Measurements from ENCODE around the gene EDA.

EDA gene

DNA sequence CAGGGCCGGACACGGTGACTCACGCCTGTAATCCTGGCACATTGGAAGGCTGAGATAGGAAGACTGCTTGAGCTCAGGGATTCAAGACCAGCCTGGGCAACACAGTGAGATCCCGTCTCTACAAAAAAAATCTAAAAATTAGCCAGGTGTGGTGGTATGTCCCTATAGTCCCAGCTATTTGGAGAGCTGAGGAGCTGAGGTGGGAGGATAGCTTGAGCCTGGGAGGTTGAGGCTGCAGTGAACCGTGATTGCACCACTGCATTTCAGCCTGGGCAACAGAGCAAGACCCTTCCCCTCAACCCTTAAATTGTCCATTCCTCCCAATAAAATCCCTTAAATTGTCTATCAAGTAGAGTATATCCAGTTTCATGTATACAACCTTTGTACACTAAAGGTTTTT, 463.4 kb downstream of the EDA start:
- DNase-seq (ENCODE audit: low read depth) = no peak

DNA sequence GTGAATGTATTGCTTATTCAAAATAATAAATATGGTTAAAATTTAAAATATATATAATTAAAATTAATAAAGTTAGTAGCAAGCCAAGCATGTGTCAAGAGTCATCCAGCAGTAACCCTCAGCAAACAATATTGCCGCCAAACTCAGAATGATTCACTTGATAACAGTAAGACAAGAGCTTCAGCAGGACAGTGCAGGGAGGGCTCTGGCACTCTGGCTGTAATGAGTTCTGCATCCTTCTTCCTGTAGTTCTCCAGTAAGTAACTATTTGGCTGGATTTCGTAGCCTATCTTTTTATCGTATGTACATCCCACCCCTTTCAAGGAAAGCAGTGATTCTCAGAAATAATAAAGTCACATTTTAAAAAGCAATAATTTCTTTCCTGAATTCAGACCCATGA, 464.0 kb downstream of the EDA start:
- DNase-seq (ENCODE audit: low read depth) = no peak

DNA sequence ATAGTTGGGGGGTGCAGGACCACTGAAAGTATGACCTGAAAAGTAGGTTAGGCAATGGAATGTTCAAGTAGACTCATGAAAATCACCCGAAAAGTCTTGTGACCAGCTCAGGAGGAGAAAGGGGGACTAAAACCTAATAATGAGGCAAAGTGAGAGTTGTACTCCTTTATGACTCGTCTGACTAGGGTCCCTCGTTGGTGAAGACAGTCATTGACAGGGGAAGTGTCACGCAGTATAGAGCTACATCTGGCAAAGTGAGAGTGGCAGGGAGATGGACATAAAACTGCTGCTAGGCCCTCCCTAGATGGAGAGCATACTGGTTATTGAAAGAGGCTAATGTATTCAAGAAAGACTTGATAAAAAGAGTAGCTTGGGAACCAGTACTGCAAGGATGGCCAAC, 466.8 kb downstream of the EDA start:
- DNase-seq (ENCODE audit: low read depth) = no peak

- no peak for DNase-seq (ENCODE audit: low read depth)
Measured at GRCh38 chrX:70084592-70085240, 468.8 kb downstream of the EDA start.

DNA sequence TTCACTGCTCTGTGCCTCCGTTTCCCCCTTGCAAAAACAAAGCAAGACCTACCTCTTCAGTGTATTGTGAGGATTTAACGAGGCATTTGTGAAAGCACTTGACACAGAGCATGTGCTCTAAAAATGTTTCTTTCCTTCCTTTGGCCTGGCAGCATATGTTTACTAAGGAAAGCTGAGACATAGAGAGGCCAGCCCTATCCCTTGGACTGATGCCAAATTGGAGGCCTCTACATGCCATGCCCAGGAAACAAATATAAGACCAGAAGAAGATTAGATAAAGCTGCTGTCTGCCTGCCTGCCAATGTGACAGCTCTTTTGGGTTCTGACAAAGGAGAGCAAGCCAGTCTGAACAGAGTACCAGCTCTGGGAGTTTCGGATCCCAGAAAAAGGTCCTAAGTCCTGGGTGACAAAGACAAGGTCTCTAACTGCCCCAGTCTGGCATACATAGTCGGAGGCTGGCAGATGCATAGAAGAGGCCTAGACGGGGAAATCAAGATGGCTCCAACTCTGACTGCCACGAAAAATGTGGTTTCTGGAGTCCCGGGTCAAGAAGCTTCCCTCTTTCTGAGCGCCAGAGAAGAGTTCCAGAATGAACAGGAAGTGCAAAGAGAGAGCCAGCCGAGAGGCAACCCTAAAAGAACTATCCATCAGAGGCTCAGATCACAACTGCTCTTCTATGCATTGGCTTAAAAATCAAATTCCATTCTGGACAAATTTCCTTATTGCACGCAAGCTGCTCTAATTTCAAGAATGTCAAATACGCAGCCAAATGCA, 472.1 kb downstream of the EDA start:
- no peak for DNase-seq (ENCODE audit: low read depth)

- DNase-seq (ENCODE audit: low read depth) = no peak
Measured at GRCh38 chrX:70088751-70089150, 472.8 kb downstream of the EDA start.
